HG03196 (cell line): Measurements from ENCODE around the gene AGBL4.
"Not testable (repeated sequence)": the region's sequence is repeated elsewhere in the genome, so short reads cannot be mapped to it uniquely, and the experiment has no call there.

Source experiments
- ATAC-seq: cut with Tn5 transposase; IDR thresholded peaks from one replicate; pipeline ENCODE4 v1.9.1; 2021; ENCODE audit not compliant: unreplicated experiment

AGBL4 gene

DNA sequence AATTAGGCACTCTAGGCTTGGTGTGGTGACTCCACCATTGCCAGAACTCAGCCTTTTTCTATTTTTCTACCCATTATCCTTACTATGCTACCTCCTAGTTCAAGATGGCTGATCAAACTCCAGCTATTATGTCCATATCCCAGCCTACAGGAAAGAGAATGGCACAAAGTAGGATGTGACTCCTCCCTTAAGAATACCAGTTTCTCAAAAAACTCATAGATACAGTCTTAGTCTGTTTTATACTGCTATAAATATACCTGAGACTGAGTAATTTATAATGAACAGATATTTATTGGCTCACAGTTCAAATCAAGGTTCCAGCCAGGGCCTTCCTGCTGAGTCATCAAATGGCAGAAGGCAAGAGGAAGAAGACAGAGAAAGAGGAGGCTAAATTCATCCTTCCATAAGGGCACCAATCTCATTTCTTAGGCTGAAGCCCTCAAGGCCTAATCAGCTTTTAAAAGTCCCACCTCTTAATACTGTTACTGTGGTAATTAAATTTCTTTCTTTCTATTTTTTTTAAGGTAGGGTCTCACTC lies 704.3 kb downstream of the AGBL4 start:
- no peak for ATAC-seq

GRCh38 chr1:49318218-49318617 lies 705.5 kb downstream of the AGBL4 start:
- ATAC-seq, result no peak

- no peak for ATAC-seq
These were observed 716.3 kb downstream of the AGBL4 start for GRCh38 chr1:49307457-49307856.

- ATAC-seq, result no peak
These were observed 717.2 kb downstream of the AGBL4 start for GRCh38 chr1:49306507-49307070.

DNA sequence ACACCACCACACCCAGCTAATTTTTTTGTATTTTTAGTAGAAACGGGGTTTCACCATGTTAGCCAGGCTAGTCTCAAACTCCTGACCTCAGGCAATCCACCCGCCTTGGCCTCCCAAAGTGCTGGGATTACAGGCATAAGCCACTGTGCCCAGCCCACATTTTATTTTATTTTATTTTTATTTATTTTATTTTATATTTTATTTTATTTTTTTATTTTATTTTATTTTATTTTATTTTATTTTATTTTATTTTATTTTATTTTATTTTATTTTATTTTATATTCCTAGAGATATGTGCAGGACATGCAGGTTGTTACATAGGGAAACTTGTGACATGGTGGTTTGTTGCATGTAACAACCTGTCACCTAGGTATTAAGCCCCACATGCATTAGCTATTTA lies 721.4 kb downstream of the AGBL4 start:
- not testable (repeated sequence) for ATAC-seq

DNA sequence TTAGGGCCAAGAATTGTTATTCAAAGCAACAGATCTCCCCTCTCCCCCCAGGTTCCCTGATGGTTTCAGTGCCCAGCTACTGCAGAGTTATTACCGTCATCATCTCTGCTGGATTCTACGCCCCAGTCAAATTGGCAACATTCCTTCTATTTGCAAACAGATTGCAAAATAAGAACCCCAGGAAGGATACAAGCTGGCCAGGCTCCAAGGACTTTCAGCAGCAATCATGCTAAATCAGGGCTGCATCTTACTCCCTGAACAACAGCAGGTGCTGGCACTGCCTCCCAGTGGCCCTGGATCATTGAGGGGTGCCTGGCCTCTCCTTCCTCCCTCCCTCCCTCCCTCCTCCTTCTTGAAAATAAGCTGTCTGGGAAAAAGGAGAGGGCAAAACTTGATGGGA lies 725.5 kb downstream of the AGBL4 start:
- ATAC-seq, result no peak

DNA sequence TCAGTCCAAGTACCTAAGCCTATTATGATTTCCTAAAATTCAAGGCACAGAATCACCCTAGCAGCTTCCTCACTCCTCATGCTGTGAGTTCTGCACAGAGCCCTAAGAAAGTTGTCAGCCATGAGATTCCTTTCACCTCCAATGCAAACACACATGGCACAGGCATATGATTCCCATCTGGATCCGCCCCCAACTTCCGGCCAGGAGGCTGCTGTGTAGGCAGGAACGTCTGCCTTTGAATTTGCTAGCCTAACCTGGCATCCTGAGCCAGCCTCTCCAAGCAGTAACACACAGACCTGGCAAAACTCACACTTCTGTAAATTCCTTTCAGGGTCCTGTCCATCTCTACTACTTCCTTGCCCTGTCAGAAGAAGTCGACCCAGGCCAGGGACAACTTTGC lies 726.0 kb downstream of the AGBL4 start:
- ATAC-seq, result no peak

GRCh38 chr1:49294539-49294938 lies 729.2 kb downstream of the AGBL4 start:
- no peak for ATAC-seq

DNA sequence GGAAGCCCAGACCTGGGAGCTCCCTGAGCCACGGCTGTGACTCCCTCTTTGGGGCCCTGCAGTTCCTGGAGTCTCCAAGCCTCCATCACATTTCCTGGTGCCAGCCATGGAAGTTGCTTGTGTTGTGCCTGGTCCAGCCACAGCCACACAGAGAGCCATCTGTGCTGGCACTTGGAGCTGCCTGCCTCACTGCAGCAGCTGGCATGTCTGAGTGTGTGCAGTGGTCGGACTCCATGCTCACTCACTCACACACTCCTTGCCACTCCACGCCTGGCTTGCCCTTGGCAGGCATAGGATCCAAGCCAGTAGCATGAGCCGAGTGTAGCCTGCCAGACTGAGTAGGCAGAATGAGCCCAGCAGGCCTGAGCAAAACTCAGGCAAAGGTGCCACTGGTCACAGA lies 730.7 kb downstream of the AGBL4 start:
- ATAC-seq, result no peak

- ATAC-seq, result not testable (repeated sequence)
These were observed 766.3 kb downstream of the AGBL4 start for GRCh38 chr1:49257211-49258049.

GRCh38 chr1:49252917-49253316 lies 770.8 kb downstream of the AGBL4 start:
- ATAC-seq, result no peak

GRCh38 chr1:49251019-49251784 lies 772.6 kb downstream of the AGBL4 start:
- no peak for ATAC-seq

GRCh38 chr1:49240709-49241221 lies 783.0 kb downstream of the AGBL4 start:
- ATAC-seq, result no peak

- no peak for ATAC-seq
These were observed 788.8 kb downstream of the AGBL4 start for GRCh38 chr1:49234988-49235387.

GRCh38 chr1:49229555-49229954 lies 794.2 kb downstream of the AGBL4 start:
- ATAC-seq, result no peak

- no peak for ATAC-seq
These were observed 797.0 kb downstream of the AGBL4 start for GRCh38 chr1:49226758-49227157.

- ATAC-seq, result no peak
These were observed 798.3 kb downstream of the AGBL4 start for GRCh38 chr1:49225464-49225863.

DNA sequence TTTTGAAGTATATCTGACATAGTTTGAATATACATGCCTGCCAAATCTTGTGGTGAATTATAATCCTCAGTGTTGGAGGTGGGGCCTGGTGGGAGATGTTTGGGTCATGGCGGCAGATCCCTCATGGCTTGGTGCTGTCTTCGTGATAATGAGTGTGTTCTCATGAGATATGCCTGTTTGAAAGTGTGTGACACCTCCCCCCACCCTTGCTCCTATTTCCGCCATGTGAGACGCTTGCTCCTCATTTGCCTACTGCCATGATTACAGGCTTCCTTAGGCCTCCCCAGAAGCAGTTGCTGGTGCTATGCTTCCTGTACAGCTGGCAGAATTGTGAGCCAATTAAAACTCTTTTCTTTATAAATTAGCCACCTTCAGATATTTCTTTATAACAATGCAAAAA lies 810.5 kb downstream of the AGBL4 start:
- no peak for ATAC-seq

GRCh38 chr1:49208712-49209111 lies 815.0 kb downstream of the AGBL4 start:
- ATAC-seq, result no peak

GRCh38 chr1:49204720-49205119 lies 819.0 kb downstream of the AGBL4 start:
- ATAC-seq, result no peak

GRCh38 chr1:49200738-49201137 lies 823.0 kb downstream of the AGBL4 start:
- no peak for ATAC-seq
